Activated effector memory CD4-positive, alpha-beta T cell treated with anti-CD3 and anti-CD28 coated beads, Interleukin-2, amount 50 U/mL, for 16 hours (primary cell): Measurements from ENCODE around the gene COL27A1.

Experiments used
- DNase-seq: peaks from one replicate; pipeline ENCODE4 v3.0.0-alpha.2; 2020

COL27A1 gene

DNA sequence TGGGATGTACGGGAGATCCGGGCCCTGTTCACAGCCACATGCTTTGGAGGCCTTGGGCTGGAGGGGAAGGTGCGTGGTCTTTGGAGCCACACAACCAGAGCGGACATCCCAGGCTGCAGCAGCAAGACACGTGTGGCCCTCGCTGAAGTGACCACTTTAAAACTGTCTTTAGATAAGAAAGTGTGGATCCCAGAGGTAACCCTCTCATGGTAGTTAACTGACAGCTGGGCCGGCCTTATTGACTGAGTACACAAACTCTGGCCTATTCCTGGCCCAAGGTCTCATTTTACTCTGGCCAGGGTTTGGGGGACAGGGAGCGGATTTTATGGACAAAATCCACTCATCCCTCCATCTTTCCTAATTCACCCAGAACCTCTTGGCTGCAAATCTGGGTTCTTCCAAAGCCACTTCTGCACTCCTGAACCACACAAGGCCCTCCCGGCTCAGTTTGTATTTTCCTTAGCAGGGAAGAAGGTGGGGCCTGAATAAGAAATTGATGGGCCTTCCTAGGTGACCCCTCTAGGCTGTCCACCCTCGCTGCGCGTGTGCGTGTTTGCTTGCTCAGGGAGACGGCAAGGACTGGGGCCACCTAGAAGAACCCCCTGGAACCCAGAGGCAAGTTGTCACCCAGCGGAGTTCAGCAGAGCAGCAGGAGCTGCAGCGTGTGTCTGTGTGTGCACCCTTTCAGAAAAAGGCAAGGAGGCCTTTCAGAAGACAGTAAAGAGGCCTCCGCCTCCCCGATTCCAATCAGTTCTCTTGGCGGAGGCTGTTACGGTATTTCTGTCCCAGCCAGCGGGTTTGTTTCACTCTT lies 94.3 kb downstream of the COL27A1 start:
- no peak for DNase-seq

DNA sequence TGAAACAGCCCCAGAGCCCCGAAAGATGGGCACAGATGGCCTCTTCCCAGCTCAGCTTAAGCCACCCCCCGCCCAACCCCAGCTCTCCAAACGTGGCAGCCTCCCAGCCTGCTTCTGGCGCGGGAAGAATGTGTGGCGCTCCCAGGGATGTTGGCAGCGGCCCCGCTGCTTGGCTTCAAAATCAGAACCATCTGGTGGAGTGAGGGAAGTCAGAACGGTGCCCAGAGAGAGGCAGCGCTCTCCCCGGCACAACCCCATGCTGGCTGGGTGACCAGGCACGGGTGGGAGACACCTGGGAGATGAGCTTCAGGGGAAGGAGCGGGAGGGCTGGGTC lies 94.9 kb downstream of the COL27A1 start:
- DNase-seq, result no peak

DNA sequence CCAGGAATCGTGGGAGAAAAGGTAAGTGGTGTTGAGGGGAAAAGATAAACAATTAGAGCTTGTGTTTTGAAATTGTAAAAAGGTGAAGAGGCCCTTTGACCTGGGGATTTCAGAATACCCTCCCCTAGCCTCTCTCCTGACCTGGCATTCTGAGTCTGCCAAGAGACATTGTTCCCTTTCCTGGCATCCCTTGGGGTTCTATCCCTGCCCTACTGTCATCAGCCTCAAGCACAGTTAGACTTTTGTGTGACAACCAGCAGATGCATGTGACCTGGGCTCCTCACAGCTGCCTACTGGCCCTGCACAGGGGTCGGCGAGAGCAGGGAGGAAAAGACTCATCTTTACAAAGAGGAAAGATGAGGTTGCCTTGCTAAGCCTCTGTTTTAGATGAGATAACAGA lies 95.3 kb downstream of the COL27A1 start:
- no peak for DNase-seq

DNA sequence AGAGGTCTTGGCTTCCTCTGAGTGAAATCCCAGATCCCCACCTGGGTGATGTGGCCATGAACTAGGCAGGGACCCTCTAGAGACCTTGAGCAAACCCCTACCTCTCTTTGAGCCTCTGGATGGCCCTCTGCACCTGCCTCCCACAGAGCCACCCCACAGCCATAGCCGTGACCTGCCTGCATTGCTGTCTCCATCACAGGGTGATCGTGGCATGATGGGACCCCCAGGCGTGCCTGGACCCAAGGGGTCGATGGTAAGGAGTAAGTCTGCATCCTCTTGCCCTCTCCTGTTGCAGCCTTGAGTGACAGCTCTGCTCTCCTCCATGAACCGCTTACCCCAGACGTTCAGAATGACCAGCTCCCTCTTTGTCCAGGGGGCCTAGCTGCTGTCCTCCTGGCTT lies 97.1 kb downstream of the COL27A1 start:
- no peak for DNase-seq

DNA sequence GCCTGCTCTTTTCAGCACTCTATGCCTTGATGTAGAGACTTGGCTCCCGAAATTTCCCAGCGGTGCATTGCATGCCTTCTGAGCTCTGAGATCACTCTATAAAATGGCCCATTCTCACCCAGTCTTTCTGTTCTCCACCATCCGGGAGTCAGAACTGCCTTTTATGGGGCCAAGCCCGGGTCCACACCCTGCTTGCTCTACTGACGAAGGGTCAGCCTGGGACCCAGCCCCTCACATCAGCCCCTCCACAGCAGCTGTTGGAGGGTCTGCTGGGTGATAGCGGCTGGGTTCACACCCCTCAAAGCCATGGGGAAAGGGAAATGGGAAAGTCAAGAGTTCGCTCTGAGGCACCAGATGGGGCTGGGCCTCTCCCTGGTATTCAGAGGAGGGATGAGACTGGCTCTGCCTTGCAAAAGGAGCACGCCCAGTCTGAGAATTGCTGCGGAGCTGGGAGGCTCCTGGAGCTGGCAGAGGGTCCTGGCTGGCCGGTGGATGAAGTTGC lies 101.5 kb downstream of the COL27A1 start:
- DNase-seq, result no peak

DNA sequence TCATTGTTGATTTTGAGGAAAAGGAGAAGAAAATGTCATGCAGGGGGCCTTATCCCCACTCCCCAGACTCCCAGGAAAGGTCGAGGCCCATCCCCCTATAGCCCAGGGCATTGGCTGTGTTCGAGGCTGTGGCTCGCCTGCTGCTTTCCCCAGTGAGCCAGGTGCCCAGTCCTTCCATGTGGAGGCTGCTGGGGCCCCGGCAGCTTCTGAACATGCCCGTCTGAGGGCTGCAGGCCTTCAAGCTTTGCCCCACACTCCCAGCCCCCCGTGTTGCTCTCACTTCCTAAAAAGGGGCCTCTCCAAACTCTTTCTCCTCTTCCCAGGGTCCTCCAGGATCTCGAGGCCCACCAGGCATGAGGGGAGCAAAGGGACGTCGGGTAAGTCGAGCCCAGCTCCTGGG lies 102.9 kb downstream of the COL27A1 start:
- DNase-seq, result no peak

DNA sequence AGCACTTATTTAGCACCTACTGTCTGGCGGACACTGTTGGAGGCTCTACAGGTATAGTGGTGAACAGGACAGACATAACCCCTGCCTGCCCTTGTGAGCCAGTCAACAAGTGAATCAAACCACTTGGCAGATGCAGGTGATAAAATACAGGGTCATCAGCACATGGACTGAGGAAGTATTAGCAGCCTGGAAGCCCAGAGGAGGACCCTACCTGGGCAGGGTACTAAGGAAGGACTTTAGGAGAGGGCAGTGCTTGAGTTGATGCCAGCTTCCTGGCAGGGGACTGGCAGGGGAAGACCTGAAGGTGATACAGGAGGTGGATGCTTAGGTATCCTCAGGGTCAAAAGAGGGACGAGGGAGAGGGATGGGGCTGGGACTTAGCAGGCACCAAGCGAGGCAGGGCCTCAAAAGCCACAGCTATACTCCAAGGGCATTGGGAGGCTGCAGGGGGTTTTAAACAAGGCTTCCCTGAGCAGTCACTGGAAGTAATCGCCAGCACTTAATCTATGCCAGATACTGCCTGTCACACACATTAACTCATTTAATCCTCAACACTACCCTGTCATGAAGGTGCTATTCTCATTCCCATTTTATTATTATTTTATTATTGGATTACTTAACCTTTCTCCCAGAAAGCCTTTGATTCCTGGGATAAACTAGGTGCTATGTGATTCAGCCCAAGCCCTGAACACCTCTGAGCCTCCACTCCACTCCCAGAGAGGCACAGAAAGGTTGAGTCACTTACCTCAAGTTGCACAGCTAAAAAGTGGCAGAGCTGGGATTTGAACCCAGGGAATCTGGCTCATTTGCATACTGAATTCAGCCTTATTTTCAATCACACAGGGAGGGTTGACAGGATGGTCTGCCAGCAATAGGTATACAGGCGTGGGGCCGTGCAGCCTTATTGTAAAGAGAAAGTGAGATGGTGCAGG lies 103.8 kb downstream of the COL27A1 start:
- DNase-seq, result no peak

DNA sequence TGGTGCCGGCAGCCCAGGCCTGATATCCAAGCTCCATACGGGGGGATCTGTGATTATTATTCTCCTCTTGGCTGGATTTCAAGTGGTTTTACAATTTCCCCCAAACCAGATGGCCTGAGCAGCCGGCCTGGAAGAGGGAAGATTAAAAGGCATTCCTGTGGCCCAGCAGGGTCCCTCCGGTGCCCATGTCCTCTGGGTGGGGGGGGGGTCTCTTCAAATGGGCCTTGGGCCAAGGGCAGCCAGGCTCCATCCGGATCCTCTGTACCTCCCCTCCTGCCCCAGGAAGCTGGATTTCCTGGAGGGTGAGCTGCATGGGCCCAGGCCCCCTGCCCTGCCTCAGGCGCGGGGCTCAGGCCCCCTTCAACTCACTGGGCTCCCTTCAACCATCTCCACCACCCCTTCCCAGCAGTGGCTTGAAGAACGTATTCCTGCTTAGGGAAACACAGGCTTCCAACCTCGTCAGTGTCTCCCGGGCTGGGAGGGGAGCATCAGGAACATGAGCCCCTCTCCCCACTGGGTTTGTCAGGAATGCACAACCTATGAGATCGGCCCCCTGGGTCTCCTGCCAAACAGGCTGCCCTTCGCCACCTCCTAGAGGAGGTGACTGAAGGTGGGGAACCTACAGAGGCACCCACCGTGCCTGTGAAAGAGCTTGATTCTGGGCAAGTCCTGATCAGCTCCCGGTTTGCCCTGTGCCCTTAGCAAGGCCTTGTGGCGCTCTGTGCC lies 104.6 kb downstream of the COL27A1 start:
- no peak for DNase-seq

DNA sequence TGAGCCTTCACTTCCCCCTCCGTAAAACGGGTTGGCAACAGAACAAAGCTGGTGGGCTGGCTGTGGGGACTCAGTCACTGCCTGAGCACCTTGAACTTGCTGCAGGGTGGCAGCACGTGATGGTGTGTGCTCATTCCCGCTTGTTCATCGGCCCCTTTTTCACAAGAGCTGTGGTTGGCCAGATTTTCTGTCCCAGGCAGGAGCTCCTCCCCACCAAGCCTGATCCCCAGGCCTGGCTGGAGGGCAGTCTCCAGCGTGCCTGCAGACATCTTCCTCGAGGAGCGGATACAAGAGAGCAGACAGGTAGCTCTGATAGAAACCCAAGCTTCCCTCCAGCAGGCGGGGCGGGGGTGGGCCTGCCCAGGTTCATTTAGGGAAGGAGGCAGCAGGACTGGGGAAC lies 105.7 kb downstream of the COL27A1 start:
- DNase-seq, result no peak

DNA sequence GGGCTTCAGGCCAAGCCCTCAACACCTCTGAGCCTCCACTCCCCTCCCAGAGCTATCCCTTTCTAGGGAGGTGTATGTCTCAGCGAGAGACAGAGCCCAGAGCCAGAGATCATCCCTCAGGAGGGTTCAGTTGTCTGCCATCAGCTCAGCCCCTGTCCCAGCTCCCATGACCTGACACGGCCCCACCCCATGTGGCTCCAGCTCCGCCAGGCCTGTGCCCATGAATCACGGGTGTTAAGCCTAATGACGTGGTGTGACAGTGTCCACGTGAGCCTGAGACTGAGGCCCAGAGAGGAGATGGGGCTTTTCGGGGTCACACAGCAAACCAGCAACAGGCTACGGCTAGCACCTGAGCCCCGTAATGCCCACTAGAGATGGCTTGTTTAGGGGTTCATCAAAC lies 106.7 kb downstream of the COL27A1 start:
- DNase-seq, result no peak

DNA sequence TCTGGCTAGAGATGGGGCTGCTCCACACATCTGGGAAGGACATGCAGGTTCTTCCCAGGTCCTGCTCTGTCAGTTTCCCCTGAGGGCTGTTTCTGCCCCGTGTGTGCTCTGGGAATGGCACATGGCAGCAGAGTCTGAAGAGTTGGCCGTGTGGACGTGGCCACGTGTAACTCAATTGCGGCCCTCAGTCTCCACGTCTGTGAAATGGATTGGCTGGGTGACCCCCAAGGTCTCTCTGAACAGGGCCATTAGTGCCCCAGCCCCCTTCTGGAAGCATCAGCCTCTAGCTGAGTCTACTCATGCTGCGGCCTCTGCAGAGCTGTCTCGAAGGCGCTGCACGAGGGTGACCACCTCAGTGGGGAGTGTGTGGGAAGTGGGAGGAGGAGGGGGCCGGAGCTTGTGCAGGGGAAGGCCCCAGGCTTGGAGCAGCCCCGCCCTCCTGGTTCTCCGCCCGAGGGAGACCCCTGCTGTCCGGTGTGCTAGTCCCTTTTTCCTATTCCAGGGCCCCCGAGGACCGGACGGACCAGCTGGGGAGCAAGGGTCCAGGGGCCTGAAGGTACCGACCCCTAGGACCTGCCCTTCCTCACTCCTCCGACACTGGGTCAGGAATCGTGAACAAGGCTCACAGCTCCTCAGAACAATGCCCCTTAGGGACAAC lies 108.6 kb downstream of the COL27A1 start:
- no peak for DNase-seq

DNA sequence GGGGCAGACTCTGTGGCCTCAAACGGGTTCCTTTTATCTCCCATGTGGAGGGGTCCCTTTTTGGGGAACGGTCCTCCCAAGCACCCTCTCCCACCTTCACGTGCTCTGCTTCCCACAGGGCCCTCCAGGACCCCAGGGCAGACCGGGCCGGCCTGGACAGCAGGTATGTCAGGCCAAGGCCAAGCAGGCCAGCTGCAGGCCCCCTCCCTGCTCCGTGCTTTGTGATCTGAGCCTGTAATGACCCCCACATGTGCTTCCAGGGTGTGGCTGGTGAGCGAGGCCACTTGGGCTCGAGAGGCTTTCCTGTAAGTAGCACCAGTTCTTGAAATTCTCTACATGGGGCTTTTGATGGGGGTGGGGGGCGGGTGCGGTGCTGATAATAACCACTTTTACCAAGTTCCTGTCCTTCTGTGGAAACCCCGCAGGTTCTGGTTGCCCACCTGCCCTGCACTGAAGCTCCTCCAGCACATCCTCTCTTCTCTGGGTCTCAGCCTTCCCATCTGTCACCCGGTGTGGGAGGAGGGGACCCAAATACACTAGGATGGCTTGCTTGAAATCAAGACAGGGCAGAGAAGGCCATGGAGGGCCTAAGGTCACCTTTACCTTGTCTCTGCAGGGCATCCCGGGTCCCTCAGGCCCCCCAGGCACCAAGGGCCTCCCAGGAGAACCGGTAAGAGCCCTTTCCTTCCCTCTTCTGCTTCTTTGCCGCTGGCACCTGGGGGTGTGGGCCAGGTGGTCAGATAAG lies 109.6 kb downstream of the COL27A1 start:
- DNase-seq, result no peak

DNA sequence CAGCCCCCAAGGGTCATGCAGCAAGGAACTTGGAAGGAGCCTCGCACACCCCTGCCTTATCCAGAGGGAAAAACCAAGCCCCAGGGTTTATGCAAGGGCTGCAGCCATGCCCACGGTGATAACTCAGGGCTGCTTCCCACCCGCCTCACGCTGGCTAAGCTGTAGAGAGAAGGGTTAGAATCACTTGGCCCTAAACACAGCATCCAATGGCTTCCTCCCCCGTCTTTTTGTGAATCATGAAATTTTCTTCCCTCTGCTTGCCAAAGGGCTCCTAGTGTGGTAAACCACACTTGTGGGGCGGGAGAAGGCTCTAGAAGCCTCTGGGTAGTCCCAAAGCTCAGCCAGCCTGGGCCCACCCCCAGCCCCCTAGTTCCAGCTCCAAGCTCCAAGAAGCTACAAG lies 111.6 kb downstream of the COL27A1 start:
- DNase-seq, result no peak

DNA sequence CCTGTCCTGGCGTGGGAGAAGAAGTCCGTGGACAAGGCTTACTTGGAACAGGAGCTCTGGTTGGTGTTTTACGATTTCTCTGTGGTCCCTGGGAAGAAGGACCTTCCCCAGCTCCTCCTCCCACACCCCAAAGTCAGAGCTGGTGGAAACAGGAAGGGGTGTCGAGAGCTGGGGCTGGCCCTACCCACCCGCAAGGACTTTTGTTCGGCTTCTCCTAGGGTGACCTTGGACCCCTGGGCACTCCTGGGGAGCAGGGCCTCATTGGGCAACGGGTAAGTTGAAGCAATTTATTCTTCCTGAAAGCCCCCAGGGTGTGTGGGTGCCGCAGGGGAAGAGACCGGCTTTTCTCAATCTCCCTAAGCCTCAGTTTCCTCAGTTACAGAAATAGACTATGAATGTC lies 113.7 kb downstream of the COL27A1 start:
- DNase-seq, result no peak

DNA sequence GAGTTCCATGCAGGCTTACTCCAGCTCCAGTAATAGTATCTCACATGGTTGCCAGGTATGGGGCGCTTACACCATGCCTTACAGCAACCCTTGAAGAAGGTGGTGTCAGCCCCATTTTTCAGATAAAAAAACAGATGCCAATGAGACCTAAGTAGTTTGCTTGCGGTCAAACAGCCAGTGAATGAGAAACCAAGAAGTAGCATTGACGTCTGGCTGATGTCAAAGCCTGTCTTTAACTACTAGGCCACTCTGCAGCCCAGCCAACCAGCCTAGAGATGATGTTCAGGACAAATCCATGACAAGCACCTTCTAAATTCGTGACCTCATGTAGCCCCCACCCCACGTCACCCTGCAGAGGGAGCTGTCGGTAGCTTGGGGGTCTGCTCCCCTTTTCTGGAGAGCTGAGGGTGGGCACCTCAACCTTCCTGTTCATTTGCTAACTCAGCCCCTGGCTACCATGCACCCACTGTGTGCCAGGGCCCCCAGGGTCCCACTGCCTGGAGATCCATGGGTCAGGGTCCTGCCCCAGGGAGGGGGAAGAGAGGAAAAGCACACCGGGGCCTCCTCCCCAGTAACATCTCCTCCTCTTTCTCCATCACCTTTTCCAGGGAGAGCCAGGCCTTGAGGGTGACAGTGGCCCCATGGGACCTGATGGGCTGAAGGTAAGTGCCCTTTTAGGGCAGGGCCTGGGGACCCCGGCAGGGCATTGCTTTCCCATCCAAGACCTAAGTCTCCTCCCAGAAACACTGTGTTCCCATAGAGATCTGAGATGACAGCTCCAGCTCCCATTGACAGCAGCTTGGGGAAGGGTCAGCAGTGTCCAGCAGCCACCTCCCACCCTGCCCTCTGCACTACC lies 115.0 kb downstream of the COL27A1 start:
- DNase-seq, result no peak

DNA sequence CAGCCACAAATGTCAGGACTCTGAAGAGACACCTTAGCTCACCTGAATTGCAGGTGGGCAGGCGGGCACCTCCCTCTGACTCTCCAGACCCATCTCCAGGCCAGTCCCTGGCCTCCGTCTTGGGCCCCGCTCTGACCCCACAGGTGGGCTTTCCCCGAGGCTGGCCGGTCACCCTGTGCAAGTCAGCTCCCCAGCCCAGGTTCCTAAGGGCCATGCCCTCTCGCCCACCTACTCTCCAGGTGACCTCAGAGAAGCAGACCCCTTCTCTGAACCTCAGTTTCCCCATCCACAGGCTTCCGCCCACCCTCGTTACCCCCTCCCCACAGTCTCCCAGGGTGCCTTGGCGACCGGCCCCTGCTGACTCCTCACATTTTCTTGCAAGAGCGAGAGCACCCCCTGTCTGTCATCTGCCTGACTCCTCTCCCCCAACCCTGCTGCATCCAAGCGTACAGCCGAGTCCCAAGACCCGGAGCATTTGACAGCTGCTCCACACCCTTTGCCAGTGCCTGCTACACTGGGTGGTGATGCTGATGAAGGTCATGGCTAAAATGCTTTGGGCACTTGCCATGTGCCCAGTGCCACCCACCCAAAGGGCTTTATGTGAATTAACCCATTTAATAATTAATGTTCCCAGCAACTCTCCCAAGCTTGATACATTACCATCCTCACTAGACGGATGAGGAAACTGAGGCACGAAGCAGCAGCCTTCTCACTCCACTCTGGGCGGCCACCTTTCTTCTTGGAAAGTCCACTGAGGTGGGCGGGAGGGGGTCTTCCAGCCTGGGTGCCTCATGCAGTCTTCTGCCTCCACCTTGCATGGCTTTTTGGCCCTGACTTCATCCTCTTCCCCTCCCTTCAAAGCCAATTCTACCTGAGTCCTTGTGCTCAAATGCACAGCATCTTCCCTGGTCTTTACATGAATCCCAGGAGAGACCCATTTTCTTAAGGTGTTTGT lies 116.5 kb downstream of the COL27A1 start:
- no peak for DNase-seq

DNA sequence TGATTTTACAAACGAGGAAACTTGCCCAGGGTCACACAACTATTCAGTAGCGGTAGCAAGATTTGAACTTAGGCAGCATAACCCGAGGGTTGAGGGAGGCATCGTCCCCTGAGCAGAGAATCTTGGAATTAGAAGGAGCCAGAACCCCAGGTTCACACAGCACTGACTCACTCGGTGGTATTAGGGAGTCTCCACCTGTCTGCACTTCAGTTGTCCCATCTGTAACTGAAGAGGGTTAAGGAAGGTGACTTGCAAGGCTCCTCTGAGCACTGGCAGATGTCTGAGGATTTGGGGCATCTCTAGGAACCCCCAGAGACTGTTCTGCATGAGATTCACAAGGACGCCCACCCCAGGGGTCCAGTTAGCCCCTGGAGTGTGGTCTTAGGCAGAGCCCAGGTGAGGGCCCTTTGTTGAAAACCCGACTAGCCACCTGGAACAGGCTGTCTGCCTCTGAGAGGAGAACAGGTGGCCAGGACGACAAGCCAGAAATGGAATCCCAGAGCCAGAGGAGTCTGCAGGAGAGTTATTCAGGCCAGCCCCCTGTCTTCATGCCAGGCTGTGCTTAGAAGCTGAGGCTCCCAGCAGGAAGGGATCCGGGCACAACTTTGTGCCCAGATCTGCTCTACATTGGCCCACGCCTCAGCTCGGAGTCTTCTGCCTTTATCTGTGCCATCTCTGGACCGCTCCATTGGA lies 117.5 kb downstream of the COL27A1 start:
- peak; percentile 50 for DNase-seq

DNA sequence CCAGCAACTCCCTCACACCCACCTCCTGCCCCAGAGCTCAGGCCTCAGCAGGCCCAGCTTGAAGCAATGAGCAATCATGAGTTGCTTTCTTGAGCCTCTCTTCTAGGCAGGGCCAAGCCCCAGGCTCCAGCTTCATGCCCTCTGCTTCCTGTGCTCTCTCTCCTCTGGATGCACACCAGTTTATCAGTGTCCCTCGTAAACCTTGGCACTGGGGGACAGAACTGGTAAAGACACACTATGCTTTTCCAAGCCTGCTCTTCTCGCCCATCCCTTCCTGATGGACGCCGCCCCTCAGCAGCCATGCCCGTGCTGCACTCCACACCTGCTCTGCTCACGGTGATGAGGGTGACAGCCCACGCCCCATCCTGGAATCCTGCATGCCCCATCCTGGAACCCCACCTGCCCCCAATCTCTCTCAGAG lies 118.1 kb downstream of the COL27A1 start:
- peak; percentile 38 for DNase-seq

DNA sequence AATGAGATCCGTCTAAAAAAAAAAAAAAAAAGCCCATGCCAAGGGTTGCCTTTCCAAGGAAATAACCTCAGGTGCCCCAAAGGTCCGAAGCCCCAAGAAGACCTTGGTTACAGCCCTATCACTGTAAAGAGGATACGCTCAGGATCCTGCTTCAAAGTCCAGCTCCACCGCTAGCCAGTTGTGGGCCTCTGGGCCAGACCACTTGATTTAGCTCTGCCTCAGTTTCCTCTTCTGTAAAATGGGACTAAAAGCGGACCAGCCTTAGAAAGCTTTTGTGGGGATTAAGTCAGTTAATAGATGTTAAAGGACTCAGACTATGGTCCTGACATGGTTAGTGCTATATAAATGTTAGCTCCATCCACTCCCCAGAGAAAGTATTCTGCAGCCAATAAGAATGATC lies 118.9 kb downstream of the COL27A1 start:
- DNase-seq, result peak; percentile 25
